ENCODE data around the gene SHROOM3.

- TF ChIP-seq CTCF (IDR thresholded peaks at IDR 0.05) (no peak), POLR2A (IDR thresholded peaks at IDR 0.05) (no peak)
Measured at GRCh38 chr4:76803522-76803921, 368.5 kb downstream of the SHROOM3 start.

All from adrenal gland (tissue), 5 donors.